ENCODE data around the gene SRL.

- no peak for TF ChIP-seq POLR2A (IDR thresholded peaks at IDR 0.05)
- TF ChIP-seq CTCF (IDR thresholded peaks at IDR 0.05 in 8 of 11, conservative IDR thresholded peaks at IDR 0.05 in 3 of 11) = no peak
Observed at GRCh38 chr16:4226251-4227039, 15.4 kb downstream of the SRL start.
